GM18517 (cell line): ENCODE results near the gene CHRD.
"Not testable (repeated sequence)": the region's sequence is repeated elsewhere in the genome, so short reads cannot be mapped to it uniquely, and the experiment has no call there.

Source experiments
- ATAC-seq: cut with Tn5 transposase; IDR thresholded peaks from one replicate; pipeline ENCODE4 v1.9.1; 2021; ENCODE audit warnings: mild to moderate bottlenecking, moderate library complexity; ENCODE audit not compliant: unreplicated experiment

CHRD gene

GRCh38 chr3:184414418-184415202 is 34.8 kb downstream of the CHRD start:
- ATAC-seq = no peak

- ATAC-seq = no peak
Measured at GRCh38 chr3:184415203-184415490, 35.3 kb downstream of the CHRD start.

GRCh38 chr3:184417619-184418327 is 37.9 kb downstream of the CHRD start:
- ATAC-seq = no peak

- ATAC-seq = no peak
Measured at GRCh38 chr3:184419171-184419570, 39.3 kb downstream of the CHRD start.

- no peak for ATAC-seq
Measured at GRCh38 chr3:184423561-184423960, 43.7 kb downstream of the CHRD start.

- ATAC-seq = no peak
Measured at GRCh38 chr3:184426691-184427141, 46.9 kb downstream of the CHRD start.

GRCh38 chr3:184428561-184429175 is 48.8 kb downstream of the CHRD start:
- ATAC-seq = no peak

- ATAC-seq = no peak
Measured at GRCh38 chr3:184429786-184430185, 49.9 kb downstream of the CHRD start.

GRCh38 chr3:184430940-184431339 is 51.1 kb downstream of the CHRD start:
- no peak for ATAC-seq

- not testable (repeated sequence) for ATAC-seq
Measured at GRCh38 chr3:184433178-184433577, 53.3 kb downstream of the CHRD start.

GRCh38 chr3:184439096-184439495 is 59.2 kb downstream of the CHRD start:
- ATAC-seq = no peak
